Testis (tissue), 3 donors: ENCODE data around the gene CTPS1. TPM values are rescaled to one million over a fixed set of nuclear protein-coding genes. Genes with fewer than 3 reads are reported as not detected.

ENCODE experiments used
- DNase-seq: peaks from one replicate; pipeline ENCODE4 v3.0.0-alpha.2; 2019
- H3K27ac ChIP-seq, 2 donors: fragments of 200-600 bp; sonication (generic); one replicate each; pipeline ENCODE4 v1.5.1; 2019
- H3K27me3 ChIP-seq: fragments of 200-600 bp; sonication (generic); one replicate; pipeline ENCODE4 v1.5.1; 2019
- H3K36me3 ChIP-seq: fragments of 200-600 bp; sonication (generic); one replicate; pipeline ENCODE4 v1.5.1; 2017; ENCODE audit warnings: low read depth; ENCODE audit errors: missing control alignments
- H3K4me1 ChIP-seq: fragments of 200-600 bp; sonication (generic); one replicate; pipeline ENCODE4 v1.5.1; 2019
- H3K4me3 ChIP-seq, 2 donors: fragments of 200-600 bp; sonication (generic); one replicate each; pipeline ENCODE4 v1.5.1; 2017 to 2019
- H3K9me3 ChIP-seq: fragments of 200-600 bp; sonication (generic); one replicate; pipeline ENCODE4 v1.5.1; 2017
- CTCF ChIP-seq, 3 experiments: fragments of 450-650 bp in 2 of 3; fragments of 200-600 bp in 1 of 3; sonication (generic) in 1 of 3; IDR thresholded peaks; one replicate each; pipeline ENCODE4 v1.5.1; 2016 to 2019; ENCODE audit warnings: antibody characterized with exemption in 3 of 3, mild to moderate bottlenecking in 2 of 3, moderate library complexity in 1 of 3
- POLR2A ChIP-seq: fragments of 450-650 bp; IDR thresholded peaks from one replicate; pipeline ENCODE4 v1.6.1; 2017; ENCODE audit warnings: antibody characterized with exemption, mild to moderate bottlenecking, moderate library complexity
- WGBS, 2 donors: methylation state at CpG; one replicate each; pipeline ENCODE4 v1.1.5; 2018; 5-methylcytosine and 5-hydroxymethylcytosine counted together
- intact Hi-C: fragments of 100-400 bp; cut with DNase I; formaldehyde crosslinking; loops from one replicate; pipeline ENCODE4 v1.15.1; 2023; ENCODE audit warnings: low total_unique reads
- polyA plus RNA-seq: library from polyadenylated mRNA; stranded (reverse); fragments of 350-450 nt; fragmentation: Illumina TruSeq; extraction: RNeasy Lipid Tissue Mini Kit (QIAGEN cat#74804); gene quantifications from one replicate; pipeline ENCODE4 v1.2.3, GENCODE V29; 2014; ENCODE audit warnings: low read depth, low replicate concordance; ENCODE audit not compliant: insufficient read depth
- total RNA-seq, 2 donors: library from RNA; depleted of rRNA; stranded (reverse); fragments of >200 nt; gene quantifications; one replicate each; pipeline ENCODE4 v1.2.3, GENCODE V29; 2016

CTPS1 gene
- total and polyA plus RNA-seq, 3 donors from 2014 or later, result 41.2 to 66.1 (median 55.9) TPM

DNA sequence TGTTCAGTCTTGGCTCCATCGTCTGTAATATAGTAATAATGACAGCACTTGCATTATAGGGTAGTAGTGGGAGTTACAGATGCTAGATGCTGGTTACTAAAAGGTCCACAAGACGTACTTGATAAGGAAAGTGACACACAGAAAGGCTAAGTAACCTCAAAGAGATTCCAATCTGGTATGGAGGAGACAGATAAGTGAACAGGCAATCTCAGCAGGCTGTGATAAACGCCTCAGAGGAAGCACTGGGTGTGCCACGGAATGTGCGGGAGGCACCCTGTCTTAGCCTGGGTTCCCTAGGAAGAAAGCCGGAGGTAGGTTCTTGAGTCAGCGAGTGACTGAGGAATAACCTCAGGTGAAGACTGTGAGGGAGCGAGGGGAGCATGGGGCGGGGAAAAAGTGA, 4.6 kb upstream of the CTPS1 start:
- no peak for DNase-seq
- intact Hi-C loops, result no loop called here
- Histone ChIP-seq H3K4me3 (no peak overlapping the region), H3K9me3 (no peaks in the 10 kb centered on the region), H3K36me3 (no peaks in the 10 kb centered on the region), H3K4me1 (no peaks in the 10 kb centered on the region), H3K27ac (no peak overlapping the region), H3K27me3 (no peaks in the 10 kb centered on the region)
- WGBS, 2 donors, result 67 to 77% methylated on average over 9 of the region's 9 CpGs
- TF ChIP-seq CTCF (IDR thresholded peaks at IDR 0.05) (no peak), POLR2A (no peak)

DNA sequence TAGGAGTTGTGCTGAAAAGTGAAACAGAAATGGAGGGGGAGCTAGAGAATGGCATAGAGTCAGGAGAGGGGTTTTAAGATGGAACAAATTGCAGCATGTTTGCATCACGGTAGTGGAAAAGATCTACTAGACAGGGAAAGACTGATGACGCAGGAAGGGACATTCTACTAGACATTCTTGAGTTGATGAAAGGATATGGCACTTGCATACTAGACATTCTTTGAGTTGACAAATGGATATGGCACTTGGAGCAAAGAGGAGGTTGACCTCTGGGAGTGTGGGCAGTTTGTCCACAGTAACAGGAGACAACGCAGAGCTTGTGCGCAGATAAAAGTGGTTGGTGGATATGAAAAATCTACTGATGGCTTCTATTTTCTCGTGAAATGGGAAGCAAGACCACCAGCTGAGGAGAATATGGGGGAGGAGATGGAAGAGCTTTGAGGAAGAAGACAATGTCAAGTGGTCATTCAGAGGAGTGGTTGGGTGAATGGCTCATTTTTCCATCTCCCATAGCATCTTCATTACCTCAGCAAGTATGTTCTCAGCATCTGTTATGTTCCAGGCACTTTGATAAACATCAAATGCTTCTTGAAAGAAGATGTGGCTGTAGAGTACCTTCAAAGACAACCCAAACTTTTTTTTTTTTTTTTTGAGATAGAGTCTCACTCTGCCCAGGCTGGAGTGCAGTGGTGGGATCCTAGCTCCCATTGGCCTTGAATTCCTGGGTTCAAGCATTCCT, 2.4 kb upstream of the CTPS1 start:
- Histone ChIP-seq H3K4me3 (no peak overlapping the region), H3K36me3 (no peaks in the 10 kb centered on the region), H3K9me3 (no peaks in the 10 kb centered on the region), H3K27ac (no peak overlapping the region), H3K4me1 (peaks cover 4% of the 10 kb centered on the region), H3K27me3 (no peaks in the 10 kb centered on the region)
- WGBS, 2 donors, result 74 to 80% methylated on average over 5 of the region's 5 CpGs
- TF ChIP-seq CTCF (IDR thresholded peaks at IDR 0.05) (no peak), POLR2A (no peak)
- intact Hi-C loops, result no loop called here
- no peak for DNase-seq

DNA sequence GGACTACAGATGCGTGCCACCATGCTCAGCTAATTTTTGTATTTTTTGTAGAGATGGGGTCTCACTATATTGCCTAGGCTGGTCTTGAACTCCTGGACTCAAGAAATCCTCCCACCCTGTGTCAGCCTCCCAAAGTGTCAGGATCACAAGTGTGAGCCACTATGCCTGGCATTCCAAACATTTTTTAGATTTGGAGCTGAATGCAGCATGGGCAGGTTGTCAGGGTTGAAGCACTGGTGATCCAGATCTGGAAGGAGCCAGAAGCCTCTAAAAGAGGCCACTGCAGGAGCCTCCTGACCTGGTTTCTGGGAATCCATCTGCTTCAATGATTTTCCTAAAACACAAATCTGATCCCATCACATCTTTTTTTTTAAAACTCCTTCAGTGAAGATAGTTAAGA, 1.8 kb upstream of the CTPS1 start:
- Histone ChIP-seq H3K4me3 (no peak overlapping the region), H3K4me1 (peaks cover 9% of the 10 kb centered on the region), H3K9me3 (no peaks in the 10 kb centered on the region), H3K27ac (no peak overlapping the region), H3K27me3 (no peaks in the 10 kb centered on the region), H3K36me3 (no peaks in the 10 kb centered on the region)
- TF ChIP-seq POLR2A (no peak), CTCF (IDR thresholded peaks at IDR 0.05) (no peak)
- intact Hi-C loops, result no loop called here
- DNase-seq, result no peak
- 88 to 94% methylated on average over 1 of the region's 1 CpG for WGBS, 2 donors

DNA sequence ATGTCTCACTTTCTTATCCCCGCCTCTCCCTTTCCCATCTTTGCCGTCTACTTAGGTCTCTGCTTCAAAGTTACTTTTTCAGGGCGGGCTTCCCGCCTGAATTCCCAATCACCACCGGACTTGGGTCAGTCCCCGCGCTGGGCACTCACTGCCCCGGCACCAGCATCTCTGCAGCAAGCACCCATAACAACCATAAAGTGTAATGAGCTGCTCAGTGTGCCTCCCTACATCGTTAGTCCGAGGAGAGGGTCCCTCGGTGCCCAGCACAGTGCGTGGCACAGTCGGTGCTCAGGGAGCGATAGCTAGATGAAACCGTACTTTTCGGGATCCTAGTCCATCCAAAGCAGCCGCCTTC, 633 bp upstream of the CTPS1 start:
- TF ChIP-seq POLR2A (no peak), CTCF (IDR thresholded peaks at IDR 0.05) (no peak)
- WGBS, 2 donors, result 30 to 68% methylated on average over 5 to 17 of the region's 17 CpGs
- H3K27ac ChIP-seq, result peak overlapping the region; percentile 93 to 96
- no peaks in the 10 kb centered on the region for H3K27me3 ChIP-seq
- H3K9me3 ChIP-seq, result no peaks in the 10 kb centered on the region
- no peak for DNase-seq
- H3K4me3 ChIP-seq, result peak overlapping the region; percentile 66 to 76
- intact Hi-C loops, result no loop called here
- H3K4me1 ChIP-seq, result peaks cover 15% of the 10 kb centered on the region
- no peaks in the 10 kb centered on the region for H3K36me3 ChIP-seq

DNA sequence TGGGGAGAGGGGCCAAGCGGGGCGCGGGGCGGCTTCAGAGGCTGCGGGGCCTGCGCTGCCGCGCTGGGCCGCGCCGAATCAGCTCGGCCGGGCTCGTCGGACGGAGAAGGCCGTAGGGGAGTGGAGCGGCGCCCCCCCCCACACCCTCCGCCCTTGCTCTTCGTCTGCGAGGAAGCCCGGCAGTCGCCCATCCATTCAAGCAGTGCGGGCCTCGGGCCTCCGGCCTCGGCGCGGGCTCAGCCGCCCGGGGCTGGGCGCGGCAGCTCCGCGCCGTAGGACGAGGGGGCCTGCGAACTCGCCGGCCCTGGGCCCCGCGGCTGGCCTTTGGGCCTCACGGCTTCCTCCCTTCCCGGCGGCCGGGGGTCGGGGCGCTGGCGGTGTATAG, 564 bp downstream of the CTPS1 start:
- no peaks in the 10 kb centered on the region for H3K9me3 ChIP-seq
- intact Hi-C loops, result no loop called here
- H3K27me3 ChIP-seq, result no peaks in the 10 kb centered on the region
- TF ChIP-seq CTCF (IDR thresholded peaks at IDR 0.05) (no peak), POLR2A (no peak)
- DNase-seq, result no peak
- H3K27ac ChIP-seq, result peak overlapping the region; percentile 60 to 96
- H3K36me3 ChIP-seq, result no peaks in the 10 kb centered on the region
- WGBS, 2 donors, result 4 to 5% methylated on average over 4 to 24 of the region's 50 CpGs
- H3K4me1 ChIP-seq, result peaks cover 22% of the 10 kb centered on the region
- peak overlapping the region; percentile 66 to 76 for H3K4me3 ChIP-seq
